Measurements from ENCODE around the gene POLD2. TPM values are rescaled to one million over a fixed set of nuclear protein-coding genes. Genes with fewer than 3 reads are reported as not detected.

POLD2 gene
- total RNA-seq, 1 experiment from 2014 or later, result 185 TPM

DNA sequence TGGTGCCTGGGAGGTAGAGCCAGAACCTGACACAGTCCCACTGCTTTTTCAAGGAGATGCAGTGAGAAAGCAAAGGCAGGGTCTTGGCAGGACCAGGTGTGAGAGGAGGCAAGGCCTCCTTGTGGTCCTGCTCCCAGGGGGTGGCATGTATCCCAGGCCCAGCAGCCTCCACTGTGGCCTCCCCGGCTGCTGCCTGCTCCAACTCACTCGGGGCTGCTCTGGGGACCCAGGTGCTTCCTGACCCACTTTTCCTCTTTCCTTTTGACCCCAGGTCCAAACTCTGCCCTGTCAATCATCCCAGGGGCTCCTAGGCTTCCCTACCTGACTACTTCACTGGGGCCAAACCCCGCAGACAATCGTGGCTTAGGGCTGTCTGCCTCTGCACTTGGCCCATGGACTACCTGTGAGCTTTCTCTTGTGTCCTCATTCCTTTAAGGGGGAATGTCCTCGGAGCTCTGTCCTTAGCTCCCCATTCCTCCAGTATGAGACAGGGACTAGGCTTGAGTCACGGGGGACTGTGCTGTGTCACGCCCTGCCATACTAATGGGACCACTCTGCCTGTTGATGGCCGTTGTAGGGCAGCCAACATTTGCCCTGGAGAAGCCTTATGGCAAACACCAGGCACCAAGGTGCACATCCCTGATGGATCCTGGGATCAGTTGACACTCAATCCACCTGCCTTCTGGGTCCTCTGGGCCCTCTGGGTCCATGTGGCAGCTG is 20.3 kb downstream of the POLD2 start:
- DNase-seq (ENCODE audit: low spot score), result no peak

DNA sequence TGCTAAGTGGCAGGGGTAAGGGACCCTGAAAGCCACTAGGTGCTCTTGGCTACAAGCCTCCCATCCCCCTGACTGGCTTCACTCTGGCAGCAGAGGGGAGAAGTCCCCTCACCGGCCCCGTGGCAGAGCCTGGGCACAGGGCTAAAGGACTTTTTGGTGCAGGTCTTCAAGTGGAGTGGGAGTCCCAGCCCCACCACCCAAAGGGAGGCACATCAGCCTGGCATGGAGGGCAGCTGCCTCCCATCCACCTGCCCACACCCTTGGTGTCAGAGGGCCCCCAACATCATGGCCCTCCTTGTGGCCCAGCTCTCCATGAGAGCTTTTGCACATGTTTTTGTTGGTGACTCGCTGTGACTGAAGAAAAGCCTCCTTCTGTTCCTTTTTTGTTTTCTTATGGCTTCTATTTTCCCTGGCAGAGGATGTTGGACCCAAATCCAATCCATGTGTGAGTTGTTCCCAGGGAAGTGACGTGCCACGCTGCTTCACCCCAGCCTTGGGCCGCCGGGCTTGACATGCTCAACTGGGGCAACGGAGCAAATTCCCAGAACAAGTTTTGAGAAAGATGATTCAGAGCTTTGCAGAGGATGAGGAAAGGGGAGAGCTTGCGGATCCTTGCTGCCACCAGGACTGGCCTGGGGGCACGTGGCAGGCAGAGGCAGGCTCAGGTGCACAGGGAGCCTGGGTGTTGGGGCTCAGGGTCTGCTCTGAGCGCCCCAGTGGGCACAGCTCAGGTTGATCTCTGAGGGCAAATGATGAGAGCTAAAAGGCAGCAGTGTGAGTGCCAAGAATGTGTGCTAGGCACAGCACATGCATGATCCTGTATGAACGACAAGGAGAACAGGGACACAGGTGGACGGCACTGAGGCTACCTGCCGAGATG is 21.1 kb downstream of the POLD2 start:
- DNase-seq (ENCODE audit: low spot score), result no peak

DNA sequence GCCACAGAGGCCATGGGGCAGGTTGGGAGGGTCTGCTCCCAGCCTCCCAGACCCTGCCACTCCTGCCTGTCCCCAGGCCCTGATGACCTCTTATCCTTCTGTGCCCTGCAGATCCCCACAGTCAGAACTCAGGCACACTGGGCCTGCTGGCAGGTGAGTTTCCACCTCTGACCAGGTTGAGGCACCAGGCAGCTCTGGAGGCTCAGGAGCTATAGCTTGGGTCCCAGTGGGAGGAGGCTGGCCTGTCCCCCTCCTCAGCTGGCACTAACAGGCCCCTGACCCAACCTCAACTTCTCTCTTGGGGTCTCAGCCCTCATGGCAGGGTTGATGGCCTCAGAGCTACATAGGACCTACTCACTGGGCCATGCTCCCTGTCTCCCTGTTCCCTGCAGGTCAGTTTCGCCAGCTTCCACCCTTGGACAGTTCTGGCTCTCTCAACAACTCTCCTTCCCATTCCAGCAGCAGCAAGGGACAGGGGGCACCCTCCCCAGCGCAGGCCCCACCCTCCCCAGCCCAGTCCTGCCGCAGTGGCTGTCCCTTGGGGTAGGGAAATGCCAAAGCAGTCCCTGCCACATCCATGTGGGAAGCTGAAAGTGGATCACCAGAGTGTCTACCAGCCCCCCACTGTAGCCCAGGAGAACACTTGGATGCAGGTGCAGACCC is 21.9 kb downstream of the POLD2 start:
- DNase-seq (ENCODE audit: low spot score), result no peak

DNA sequence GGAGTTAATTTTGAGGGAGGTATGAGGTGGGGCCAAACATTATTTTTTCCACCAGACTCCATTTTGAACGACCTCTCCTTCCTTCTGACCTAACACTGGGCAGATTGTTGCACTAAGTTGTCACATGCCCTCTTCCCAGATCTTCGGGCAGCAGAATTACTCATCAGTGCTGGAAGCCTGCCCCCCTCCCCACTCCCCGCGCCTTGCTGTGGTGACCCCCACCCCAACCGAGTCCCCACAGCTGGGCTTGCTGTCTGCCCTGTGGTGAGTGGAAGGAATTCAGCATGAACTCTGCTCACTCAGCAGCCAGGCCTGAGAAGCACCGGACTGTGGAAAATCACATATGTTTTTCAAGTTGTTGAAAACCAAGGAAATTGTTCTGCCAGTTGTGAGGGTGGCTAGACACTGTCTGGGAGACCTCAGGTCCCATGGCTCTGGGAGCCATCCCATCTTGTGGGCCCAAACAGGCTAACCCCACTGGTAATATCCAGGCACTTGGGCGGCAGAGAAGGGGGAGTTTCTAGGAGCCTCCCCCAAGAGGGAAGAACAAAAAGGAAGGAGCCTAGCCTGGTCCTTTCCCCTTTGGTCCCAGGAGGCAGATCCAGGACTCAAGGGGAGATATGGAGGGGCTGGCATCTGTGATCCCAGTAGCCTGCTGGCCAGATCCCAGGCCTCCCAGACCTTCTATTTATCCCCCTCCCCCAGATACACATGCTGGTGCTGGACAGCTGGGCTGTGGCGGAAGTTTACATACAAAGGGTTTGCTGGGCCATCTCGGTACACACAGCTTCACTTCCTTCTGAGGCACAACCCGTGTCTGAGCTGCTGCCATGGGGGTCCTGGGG is 22.7 kb downstream of the POLD2 start:
- peak; percentile 82 for DNase-seq (ENCODE audit: low spot score)

DNA sequence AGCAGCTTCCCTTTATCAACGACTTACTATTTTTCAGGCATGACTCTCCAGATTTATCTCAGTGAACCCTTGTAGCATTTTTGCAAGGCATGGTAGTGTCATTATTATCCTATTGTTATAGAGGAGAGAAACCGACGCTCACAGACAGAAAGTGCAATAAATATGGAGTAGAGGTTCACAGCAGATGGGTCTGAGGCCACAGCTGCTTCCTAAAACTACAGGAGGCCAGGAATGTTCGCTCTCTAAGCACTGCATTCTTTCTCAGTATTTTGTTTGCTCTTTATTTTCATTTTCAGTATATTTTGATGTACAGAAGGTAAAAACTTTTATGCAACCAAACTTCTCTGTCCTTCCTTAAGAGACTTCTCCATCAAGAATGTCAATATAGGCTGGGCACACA is 23.7 kb downstream of the POLD2 start:
- DNase-seq (ENCODE audit: low spot score), result no peak

DNA sequence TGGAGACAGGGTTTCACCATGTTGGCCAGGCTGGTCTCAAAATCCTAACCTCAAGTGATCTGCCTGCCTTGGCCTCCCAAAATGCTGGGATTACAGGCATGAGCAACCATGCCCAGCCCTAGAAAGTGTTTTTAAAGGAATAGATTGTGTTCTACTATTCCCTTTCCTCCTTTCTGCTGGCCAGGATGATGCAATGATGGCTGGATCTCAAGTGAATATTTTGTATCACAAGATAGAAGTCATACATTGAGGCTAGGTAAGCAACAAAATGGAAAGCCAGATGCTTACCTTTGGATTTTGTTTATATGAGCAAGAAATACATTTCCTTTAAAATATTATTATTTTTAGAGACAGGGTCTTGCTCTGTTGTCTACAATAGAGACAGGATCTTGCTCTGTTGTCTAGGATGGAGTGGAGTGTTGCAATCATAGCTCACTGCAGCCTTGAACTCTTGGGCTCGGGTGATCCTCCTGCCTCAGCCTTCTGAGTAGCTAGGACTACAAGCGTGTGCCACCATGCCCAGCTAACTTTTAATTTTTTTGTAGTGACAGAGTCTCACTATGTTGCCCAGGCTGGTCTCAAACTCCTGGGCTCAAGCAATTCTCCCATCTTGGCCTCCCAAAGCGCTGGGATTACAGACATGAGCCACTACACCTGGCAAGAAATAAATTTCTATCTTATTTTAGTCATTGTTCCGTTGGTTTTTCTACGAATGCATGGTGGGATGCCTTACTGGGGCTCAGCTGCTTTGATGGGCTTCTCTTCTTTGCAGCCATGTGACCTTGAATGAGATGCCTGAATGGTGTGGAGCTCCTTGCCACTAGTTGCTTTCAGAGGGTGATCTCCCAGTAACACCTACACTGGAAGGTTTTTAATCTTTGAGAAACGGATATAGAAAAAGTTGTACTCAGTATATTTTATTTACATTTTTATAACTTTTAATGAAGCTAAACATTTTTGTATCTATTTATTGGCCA is 25.0 kb downstream of the POLD2 start:
- no peak for DNase-seq (ENCODE audit: low spot score)

DNA sequence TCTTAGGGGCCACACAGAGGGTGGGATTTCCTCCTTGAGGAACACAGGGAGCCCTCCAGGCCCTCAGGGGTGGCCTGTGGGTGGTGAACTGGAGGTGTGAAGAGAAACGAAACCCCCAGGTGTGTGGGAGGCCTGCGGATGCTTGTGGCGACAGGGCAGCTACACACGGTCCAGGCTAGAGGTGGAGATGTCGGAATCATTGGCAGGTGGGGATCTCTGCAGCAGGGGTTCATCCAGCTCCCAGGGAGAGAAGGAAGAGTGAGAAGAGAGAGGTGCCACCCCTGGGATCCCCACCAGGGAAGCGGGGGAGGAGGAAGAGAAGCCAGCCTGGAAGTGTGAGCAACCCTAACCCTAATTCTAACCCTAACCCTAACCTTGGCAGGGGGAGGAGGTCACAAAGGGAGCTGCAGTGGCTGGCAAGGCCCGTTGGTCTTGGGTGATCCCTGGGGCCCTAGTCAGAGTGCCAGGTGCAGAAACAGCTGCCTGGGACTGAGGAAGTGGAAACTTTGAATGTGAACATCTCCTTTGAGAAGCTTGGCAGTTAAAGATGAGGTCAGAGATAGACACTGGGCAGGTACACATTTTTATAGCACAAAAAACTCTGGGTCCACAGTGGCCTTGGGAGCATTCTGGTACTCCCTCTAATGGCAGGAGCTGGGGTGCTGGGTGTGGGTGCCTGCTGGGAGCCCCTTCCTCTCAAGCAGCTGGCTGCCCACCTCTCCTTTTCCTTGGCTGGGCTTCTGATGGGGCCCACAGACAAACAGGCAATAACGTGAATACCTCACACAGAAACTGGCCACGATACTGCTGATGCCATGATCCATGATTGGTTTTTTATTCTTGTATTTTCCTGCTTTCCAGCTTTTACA is 26.1 kb downstream of the POLD2 start:
- DNase-seq (ENCODE audit: low spot score), result no peak

DNA sequence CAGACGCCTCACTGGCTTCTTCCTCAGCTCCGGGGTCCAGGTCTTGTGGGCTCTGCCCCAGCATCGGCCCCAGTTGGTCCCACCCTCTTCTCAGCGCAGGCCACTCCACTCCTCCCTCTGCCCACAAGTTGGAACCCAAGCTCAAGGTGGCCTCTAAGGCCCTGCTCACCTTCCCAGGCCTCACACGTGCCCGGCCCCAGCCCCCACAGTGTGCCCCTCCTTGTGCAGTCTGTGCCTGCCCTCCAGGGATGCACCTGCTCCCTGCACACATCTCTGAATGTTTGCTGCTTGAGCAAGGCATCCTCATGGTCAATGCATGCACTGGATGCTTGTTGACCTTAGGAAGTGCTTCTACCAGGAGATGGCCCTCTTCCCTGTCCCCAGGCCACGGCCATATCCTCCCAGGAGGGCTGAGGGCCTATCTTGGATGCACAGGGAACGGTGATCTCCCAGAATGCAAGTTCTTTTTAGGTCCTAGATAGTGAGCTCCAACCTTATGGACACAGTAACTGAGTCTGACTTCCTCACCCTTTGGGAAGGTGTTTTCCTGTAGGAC is 26.9 kb downstream of the POLD2 start:
- DNase-seq (ENCODE audit: low spot score), result no peak

DNA sequence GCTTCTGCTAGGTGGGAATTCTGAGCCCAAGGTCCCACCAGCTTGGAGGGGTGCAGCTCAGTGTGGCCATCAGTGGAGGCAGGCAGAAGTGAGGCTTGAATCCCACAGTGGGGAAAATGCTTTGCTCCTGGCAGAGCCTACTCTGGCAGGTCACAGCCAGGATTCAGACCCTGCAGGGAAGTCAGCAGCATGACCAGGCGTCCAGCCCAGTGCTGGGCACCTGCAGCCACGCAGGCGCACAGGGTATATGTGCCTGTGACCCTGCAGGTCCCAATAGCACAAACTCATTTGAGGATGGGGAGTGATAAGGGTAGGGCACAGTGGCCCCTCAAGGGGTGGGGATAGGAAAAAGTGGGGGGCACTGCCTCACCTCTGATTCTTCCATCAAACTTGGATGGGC is 27.6 kb downstream of the POLD2 start:
- DNase-seq (ENCODE audit: low spot score), result no peak

DNA sequence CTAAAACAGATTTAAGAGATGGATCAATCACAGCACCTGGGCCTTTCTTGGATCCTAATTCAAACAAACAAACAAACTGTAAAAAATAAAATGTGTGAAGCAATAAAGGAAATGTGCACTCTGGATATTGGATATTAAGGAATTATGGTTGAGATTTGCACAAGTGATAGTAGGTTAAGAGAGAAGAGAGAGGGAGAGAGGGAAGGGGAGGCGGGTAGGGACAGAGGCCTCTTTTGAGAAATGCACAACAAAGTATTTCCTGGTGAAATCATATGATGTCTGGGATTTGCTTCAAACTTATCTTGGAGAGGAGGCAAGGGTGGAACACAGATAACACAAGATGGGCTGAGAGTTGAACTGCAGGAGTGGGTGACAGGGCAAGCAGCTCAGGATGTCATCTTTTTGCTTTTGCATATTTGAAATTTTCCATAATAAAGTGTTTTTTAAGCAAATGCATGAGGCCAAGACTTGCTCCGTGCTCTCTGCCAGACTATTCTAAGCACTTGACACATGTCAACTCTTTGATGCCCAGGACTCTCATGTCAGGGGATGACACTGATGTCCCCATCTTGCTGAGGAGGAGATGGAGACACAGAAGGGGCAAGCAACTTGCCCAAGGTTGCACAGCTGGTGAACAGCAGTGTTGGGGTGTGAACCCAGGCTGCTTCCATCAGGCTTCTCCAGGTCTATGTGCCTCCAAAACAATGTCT is 28.3 kb downstream of the POLD2 start:
- no peak for DNase-seq (ENCODE audit: low spot score)

DNA sequence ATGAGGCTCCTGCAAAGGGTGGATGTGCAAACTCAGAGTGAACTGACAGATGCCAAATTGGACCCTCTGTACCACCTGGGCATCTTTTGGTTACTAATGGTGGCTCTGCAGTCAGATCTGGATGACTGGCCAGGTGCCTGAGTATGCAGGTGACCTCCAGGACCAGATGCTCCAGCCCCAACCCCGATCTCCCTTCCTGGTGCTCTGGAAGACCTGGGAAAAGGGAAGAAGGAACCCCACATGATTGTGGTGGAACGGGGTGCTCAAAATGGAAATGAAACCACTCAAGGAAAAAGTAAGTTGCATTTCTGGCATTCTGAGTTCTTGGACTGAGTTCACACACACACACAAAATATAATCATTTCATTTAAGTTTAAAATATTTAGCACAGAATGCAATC is 29.0 kb downstream of the POLD2 start:
- DNase-seq (ENCODE audit: low spot score), result no peak

DNA sequence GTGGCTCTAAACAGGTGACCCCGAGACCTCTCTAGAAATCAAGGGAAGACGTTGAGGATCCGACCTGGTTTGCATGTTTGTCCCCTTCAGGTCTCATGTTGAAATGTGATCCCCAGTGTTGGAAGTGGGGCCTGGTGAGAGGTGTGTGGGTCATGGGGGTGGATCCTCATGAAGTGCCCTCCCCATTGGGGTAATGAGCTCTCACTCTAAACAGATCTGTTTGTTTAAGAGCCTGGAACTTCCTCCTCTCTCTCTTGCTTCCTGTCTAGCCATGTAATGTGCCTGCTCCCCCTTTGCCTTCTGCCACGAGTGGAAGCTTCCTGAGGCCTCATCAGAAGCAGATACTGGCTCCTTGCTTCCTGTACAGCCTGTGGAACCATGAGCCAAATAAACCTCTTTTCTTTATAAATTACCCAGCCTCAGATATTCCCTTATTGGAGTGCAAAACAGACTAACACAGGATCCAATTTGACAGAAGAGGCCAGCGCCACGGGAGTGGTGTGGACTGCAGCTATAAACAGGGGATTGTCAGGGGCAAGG is 30.2 kb downstream of the POLD2 start:
- DNase-seq (ENCODE audit: low spot score), result no peak

DNA sequence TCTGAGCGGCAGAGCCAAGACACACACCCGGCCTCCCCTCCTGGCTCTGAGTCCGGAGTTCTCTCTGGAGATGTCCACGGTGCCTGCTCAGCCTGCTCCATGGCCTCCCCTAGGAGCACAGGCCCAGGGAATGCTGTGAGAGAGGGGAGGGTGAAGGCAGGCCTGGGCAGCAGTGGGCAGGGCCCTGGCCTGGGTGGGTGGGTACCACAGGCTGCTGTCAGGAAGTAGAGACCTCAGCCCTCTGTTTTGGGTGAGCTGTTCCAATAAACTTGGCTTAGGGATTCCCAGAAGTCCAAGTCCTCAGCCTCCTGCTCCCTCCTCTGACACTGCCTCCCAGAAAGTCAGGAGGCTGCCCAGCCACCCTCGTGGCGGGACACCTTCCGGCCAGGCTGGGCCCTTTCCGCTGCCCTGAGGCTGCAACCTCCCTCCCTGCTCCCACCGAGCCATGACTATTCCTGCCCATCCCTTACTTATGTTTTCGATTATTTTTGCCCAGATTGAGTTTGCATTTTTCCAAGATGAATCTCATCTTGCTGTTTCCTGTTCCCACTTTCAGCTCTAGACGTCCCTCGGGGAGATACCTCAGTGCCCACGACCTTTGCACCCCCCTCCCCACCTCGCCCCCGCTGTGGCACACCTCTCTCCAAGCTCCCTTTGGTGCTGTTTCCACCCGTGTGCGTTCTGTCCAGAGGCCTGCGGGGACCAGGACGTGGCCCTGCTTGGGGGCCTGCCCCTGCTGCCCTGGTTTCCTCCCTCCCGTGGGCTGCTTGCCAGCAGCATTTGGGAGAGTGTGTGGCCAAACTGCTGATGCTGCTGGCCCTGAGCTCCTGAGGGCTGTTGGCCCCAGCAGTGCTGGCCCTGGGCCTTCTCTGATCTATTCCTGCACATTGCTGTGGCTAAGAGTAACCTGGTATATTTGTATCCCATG is 35.2 kb downstream of the POLD2 start:
- DNase-seq (ENCODE audit: low spot score), result peak; percentile 66

DNA sequence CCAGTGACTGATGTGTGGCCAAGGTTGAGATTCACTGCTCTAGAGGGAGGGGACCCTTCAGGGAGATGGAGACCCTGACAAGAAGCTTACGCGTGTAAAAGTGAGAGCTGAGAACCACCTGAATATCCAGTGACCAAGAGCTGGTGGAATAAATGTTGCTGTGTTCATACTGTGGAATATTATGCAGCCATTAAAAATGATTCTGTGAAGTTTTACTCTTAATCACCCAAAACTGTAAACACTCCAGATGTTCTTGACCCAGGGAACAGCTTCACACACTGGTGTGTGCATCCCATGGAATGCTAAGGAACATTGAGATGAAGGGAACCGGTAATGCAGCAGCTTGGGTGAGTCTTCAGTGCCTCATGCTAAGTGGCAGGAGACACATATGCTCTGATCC is 36.7 kb downstream of the POLD2 start:
- no peak for DNase-seq (ENCODE audit: low spot score)

DNA sequence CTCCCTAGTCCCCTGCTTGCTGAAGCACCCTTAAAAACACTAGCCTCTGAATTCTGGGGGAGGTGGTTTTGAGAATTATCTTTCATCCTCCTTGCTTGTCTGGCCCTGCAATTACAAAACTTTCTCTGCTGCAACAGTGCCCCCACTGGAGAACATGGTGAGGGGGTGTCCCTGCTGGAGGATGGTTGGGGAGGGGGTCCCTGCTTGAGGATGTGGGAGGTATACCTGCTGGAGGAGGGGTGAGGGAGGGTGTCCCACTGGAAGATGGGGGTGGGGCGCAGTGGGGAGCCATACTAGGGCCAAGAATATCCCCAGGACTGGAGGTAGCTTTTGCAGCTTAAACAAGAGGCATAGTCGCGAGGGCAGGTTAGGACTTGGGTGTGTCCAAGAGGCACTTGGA is 37.8 kb downstream of the POLD2 start:
- DNase-seq (ENCODE audit: low spot score), result no peak

DNA sequence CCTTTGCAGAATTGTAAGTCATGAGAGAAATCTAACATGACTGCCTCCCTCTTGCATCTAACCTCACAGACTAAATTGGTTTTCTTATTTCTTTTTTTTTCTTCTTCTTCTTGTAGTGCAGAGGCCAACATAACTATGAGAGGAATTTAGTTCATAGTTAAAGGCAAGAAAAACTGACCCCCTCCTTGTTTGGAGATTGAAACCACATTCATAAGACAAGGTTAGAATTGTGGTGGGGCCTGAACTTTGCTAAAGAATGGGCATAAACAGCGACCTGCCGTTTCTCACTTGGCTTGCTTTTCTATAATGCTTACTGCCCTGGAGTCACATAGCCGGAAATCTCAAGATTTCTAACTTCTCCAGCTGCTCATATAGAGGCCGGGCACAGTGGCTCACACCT is 38.6 kb downstream of the POLD2 start:
- DNase-seq (ENCODE audit: low spot score), result no peak

DNA sequence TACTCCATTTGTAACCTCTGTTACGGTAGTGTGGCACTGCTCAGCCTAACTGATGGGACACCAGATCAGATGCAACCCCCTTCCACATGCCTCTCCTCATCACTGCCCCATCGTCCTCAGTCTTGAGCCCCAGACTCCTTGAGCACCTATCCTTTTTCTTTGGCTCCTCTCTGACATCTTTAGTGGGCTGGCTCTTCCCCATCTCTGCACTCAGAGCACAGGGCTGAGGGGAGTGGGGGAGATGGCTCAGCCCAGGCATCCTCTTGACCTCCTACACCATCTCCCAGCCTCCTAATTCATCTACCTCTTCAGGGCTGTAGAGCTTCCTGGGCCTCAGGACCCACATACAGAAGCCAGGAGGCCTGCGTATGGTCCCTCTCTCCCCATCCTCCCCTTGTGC is 39.6 kb downstream of the POLD2 start:
- DNase-seq (ENCODE audit: low spot score), result no peak
